ENCODE measurements around the gene CCDC137.

Gene CCDC137

DNA sequence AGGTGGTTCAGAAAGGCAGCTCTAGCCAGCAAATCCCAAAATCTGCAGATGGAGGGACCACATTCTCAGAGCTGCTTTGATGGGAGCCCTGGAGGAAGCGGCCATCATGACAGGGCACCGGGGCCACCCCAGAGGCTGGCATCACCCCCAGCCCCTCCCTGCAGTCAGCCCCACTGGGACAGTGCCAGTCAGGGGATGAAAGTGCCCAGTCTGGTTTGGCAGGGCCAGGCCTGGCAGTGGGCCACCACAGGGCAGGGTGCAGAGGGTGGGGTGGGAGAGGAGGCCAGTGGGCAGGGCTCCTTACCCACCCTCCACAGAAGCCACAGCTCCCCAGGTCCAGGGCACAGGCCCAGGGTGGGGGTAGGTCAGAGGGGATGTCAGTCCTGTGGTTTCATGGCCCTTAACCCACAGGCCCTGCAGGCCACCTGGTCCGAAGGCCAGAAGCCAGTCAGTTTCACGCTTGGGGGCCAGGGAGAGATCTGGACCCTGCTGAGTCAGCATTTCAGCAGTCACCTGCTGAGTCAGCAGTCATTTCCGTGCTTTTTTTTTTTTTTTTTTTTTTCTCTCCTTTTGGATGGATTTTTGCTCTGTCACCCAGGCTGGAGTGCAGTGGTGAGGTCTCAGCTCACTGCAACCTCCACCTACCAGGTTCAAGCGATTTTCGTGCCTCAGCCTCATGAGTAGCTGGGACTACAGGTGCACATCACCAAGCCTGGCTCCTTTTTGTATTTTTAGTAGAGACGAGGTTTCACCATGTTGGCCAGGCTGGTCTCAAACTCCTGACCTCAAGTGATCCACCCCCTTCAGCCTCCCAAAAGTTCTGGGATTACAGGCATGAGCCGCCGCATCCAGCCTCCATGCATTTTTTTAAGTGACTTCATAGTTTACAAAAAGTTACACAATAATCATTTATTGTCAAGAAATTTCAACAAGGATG lies 55.9 kb downstream of the CCDC137 start:
- H3K4me3 ChIP-seq (replicated peaks; ENCODE audit: low read depth, low read length): no peak overlapping the region
- TF ChIP-seq, protein P1, sequence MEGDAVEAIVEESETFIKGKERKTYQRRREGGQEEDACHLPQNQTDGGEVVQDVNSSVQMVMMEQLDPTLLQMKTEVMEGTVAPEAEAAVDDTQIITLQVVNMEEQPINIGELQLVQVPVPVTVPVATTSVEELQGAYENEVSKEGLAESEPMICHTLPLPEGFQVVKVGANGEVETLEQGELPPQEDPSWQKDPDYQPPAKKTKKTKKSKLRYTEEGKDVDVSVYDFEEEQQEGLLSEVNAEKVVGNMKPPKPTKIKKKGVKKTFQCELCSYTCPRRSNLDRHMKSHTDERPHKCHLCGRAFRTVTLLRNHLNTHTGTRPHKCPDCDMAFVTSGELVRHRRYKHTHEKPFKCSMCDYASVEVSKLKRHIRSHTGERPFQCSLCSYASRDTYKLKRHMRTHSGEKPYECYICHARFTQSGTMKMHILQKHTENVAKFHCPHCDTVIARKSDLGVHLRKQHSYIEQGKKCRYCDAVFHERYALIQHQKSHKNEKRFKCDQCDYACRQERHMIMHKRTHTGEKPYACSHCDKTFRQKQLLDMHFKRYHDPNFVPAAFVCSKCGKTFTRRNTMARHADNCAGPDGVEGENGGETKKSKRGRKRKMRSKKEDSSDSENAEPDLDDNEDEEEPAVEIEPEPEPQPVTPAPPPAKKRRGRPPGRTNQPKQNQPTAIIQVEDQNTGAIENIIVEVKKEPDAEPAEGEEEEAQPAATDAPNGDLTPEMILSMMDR (IDR thresholded peaks at IDR 0.05; ENCODE audit: low read depth, low read length, missing control alignments): no peak
- DNase-seq (ENCODE audit: extremely low read depth, low read depth): no peak

Measured in HFF-Myc (cell line).